OCI-LY3 (cell line): ENCODE measurements around the gene PTX4.
"Not testable (repeated sequence)": the region's sequence is repeated elsewhere in the genome, so short reads cannot be mapped to it uniquely, and the experiment has no call there.

Experiments
- CTCF ChIP-seq: fragments of 200-600, 300-600 bp; sonication (generic); IDR thresholded peaks from 2 replicates; pipeline ENCODE4 v1.5.1; 2014; ENCODE audit warnings: antibody characterized with exemption, low read length, low read depth
- EZH2phosphoT487 ChIP-seq: fragments of 200-600 bp; shearing (Covaris generic); IDR thresholded peaks from 2 replicates; pipeline ENCODE4 v1.6.1; 2018; ENCODE audit warnings: antibody characterized with exemption, mixed run types, low read depth

GRCh38 chr16:1469141-1469540 is 19.6 kb downstream of the PTX4 start:
- not testable (repeated sequence) for TF ChIP-seq CTCF, EZH2phosphoT487
